ENCODE data around the gene SOBP. TPM values are rescaled to one million over a fixed set of nuclear protein-coding genes. Genes with fewer than 3 reads are reported as not detected.
"Not testable (repeated sequence)": the region's sequence is repeated elsewhere in the genome, so short reads cannot be mapped to it uniquely, and the experiment has no call there.

The SOBP gene
- polyA plus RNA-seq, 4 donors = 1.1 to 1.6 (median 1.1) TPM; not detected in 1

GRCh38 chr6:107475826-107476225 is 14.1 kb upstream of the SOBP start:
- DNase-seq; H3K9me3 ChIP-seq (ENCODE audit: control insufficient read depth in 2 of 2, insufficient read depth in 1 of 2, low read depth in 1 of 2, low read length in 1 of 2); FAIRE-seq; H3K4me1 ChIP-seq (ENCODE audit: control insufficient read depth in 3 of 3, insufficient read depth in 2 of 3, low read depth in 1 of 3, low read length in 2 of 3); H3K27ac ChIP-seq (ENCODE audit: low read depth in 1 of 3, low read length in 2 of 3); H3K4me3 ChIP-seq (ENCODE audit: low read depth in 1 of 3, low read length in 3 of 3); H3K27me3 ChIP-seq (ENCODE audit: control insufficient read depth in 3 of 3, insufficient read depth in 3 of 3, low read length in 3 of 3); H3K36me3 ChIP-seq (ENCODE audit: control insufficient read depth in 3 of 3, insufficient read depth in 2 of 3, low read depth in 1 of 3, low read length in 3 of 3): not testable (repeated sequence)
- WGBS, 3 donors = 73 to 88% (median 80%) methylated on average over 2 to 3 of the region's 3 CpGs

GRCh38 chr6:107479089-107479690 is 10.7 kb upstream of the SOBP start:
- FAIRE-seq (no peak), DNase-seq (no peak)
- WGBS, 3 donors = 72 to 79% (median 72%) methylated on average over 4 of the region's 4 CpGs
- H3K4me3 ChIP-seq (ENCODE audit: low read depth in 1 of 3, low read length in 3 of 3) = no peak overlapping the region
- no peak overlapping the region for H3K27ac ChIP-seq (ENCODE audit: low read depth in 1 of 3, low read length in 2 of 3)
- no peaks in the 10 kb centered on the region for H3K9me3 ChIP-seq (ENCODE audit: control insufficient read depth in 2 of 2, insufficient read depth in 1 of 2, low read depth in 1 of 2, low read length in 1 of 2)
- no peaks in the 10 kb centered on the region for H3K4me1 ChIP-seq (ENCODE audit: control insufficient read depth in 3 of 3, insufficient read depth in 2 of 3, low read depth in 1 of 3, low read length in 2 of 3)
- no peaks in the 10 kb centered on the region for H3K36me3 ChIP-seq (ENCODE audit: control insufficient read depth in 3 of 3, insufficient read depth in 2 of 3, low read depth in 1 of 3, low read length in 3 of 3)
- H3K27me3 ChIP-seq (ENCODE audit: control insufficient read depth in 3 of 3, insufficient read depth in 3 of 3, low read length in 3 of 3) = peaks cover 0 to 18% (median 5%) of the 10 kb centered on the region in 3 donors

GRCh38 chr6:107485157-107485556 is 4.8 kb upstream of the SOBP start:
- 77 to 87% (median 78%) methylated on average over 4 of the region's 4 CpGs for WGBS, 3 donors
- Histone ChIP-seq H3K9me3 (ENCODE audit: control insufficient read depth in 2 of 2, insufficient read depth in 1 of 2, low read depth in 1 of 2, low read length in 1 of 2) (no peaks in the 10 kb centered on the region), H3K4me1 (ENCODE audit: control insufficient read depth in 3 of 3, insufficient read depth in 2 of 3, low read depth in 1 of 3, low read length in 2 of 3) (peaks cover 0 to 4% (median 0%) of the 10 kb centered on the region in 3 donors), H3K4me3 (ENCODE audit: low read depth in 1 of 3, low read length in 3 of 3) (no peak overlapping the region), H3K36me3 (ENCODE audit: control insufficient read depth in 3 of 3, insufficient read depth in 2 of 3, low read depth in 1 of 3, low read length in 3 of 3) (no peaks in the 10 kb centered on the region), H3K27me3 (ENCODE audit: control insufficient read depth in 3 of 3, insufficient read depth in 3 of 3, low read length in 3 of 3) (peaks cover under 1 to 58% (median 8%) of the 10 kb centered on the region in 3 donors), H3K27ac (ENCODE audit: low read depth in 1 of 3, low read length in 2 of 3) (no peak overlapping the region)
- DNase-seq (no peak), FAIRE-seq (no peak)

GRCh38 chr6:107488174-107488874 is 1.6 kb upstream of the SOBP start:
- FAIRE-seq (no peak), DNase-seq (peak in 1 of 2 donors; percentile 19)
- Histone ChIP-seq H3K4me1 (ENCODE audit: control insufficient read depth in 3 of 3, insufficient read depth in 2 of 3, low read depth in 1 of 3, low read length in 2 of 3) (peaks cover 0 to 14% (median 2%) of the 10 kb centered on the region in 3 donors), H3K9me3 (ENCODE audit: control insufficient read depth in 2 of 2, insufficient read depth in 1 of 2, low read depth in 1 of 2, low read length in 1 of 2) (no peaks in the 10 kb centered on the region), H3K4me3 (ENCODE audit: low read depth in 1 of 3, low read length in 3 of 3) (peak overlapping the region in 2 of 3 donors; percentile 59 to 80), H3K27me3 (ENCODE audit: control insufficient read depth in 3 of 3, insufficient read depth in 3 of 3, low read length in 3 of 3) (peaks cover 6 to 74% (median 13%) of the 10 kb centered on the region in 3 donors), H3K27ac (ENCODE audit: low read depth in 1 of 3, low read length in 2 of 3) (no peak overlapping the region), H3K36me3 (ENCODE audit: control insufficient read depth in 3 of 3, insufficient read depth in 2 of 3, low read depth in 1 of 3, low read length in 3 of 3) (no peaks in the 10 kb centered on the region)
- WGBS, 3 donors = 11 to 16% (median 13%) methylated on average over 27 of the region's 27 CpGs

- Histone ChIP-seq H3K36me3 (ENCODE audit: control insufficient read depth in 3 of 3, insufficient read depth in 2 of 3, low read depth in 1 of 3, low read length in 3 of 3) (no peaks in the 10 kb centered on the region), H3K4me3 (ENCODE audit: low read depth in 1 of 3, low read length in 3 of 3) (peak overlapping the region; percentile 59 to 80 (median 64)), H3K27me3 (ENCODE audit: control insufficient read depth in 3 of 3, insufficient read depth in 3 of 3, low read length in 3 of 3) (peaks cover 6 to 72% (median 13%) of the 10 kb centered on the region in 3 donors), H3K27ac (ENCODE audit: low read depth in 1 of 3, low read length in 2 of 3) (peak overlapping the region in 2 of 3 donors; percentile 29 to 56), H3K4me1 (ENCODE audit: control insufficient read depth in 3 of 3, insufficient read depth in 2 of 3, low read depth in 1 of 3, low read length in 2 of 3) (peaks cover 0 to 14% (median 2%) of the 10 kb centered on the region in 3 donors), H3K9me3 (ENCODE audit: control insufficient read depth in 2 of 2, insufficient read depth in 1 of 2, low read depth in 1 of 2, low read length in 1 of 2) (no peaks in the 10 kb centered on the region)
- peak; percentile 20 to 73 for DNase-seq
- FAIRE-seq = no peak
- 1% methylated on average over 48 to 51 of the region's 51 CpGs for WGBS, 3 donors
Observed at GRCh38 chr6:107488875-107489635, 862 bp upstream of the SOBP start.

GRCh38 chr6:107490566-107491137 is 735 bp downstream of the SOBP start:
- no peaks in the 10 kb centered on the region for H3K36me3 ChIP-seq (ENCODE audit: control insufficient read depth in 3 of 3, insufficient read depth in 2 of 3, low read depth in 1 of 3, low read length in 3 of 3)
- no peak for DNase-seq
- FAIRE-seq = no peak
- H3K4me3 ChIP-seq (ENCODE audit: low read depth in 1 of 3, low read length in 3 of 3) = peak overlapping the region; percentile 64 to 80 (median 66)
- H3K27me3 ChIP-seq (ENCODE audit: control insufficient read depth in 3 of 3, insufficient read depth in 3 of 3, low read length in 3 of 3) = peaks cover 6 to 58% (median 10%) of the 10 kb centered on the region in 3 donors
- no peaks in the 10 kb centered on the region for H3K9me3 ChIP-seq (ENCODE audit: control insufficient read depth in 2 of 2, insufficient read depth in 1 of 2, low read depth in 1 of 2, low read length in 1 of 2)
- peaks cover 0 to 14% (median 2%) of the 10 kb centered on the region in 3 donors for H3K4me1 ChIP-seq (ENCODE audit: control insufficient read depth in 3 of 3, insufficient read depth in 2 of 3, low read depth in 1 of 3, low read length in 2 of 3)
- WGBS, 3 donors = 1 to 2% (median 1%) methylated on average over 30 of the region's 30 CpGs
- peak overlapping the region in 2 of 3 donors; percentile 63 to 76 for H3K27ac ChIP-seq (ENCODE audit: low read depth in 1 of 3, low read length in 2 of 3)

- Histone ChIP-seq H3K4me3 (ENCODE audit: low read depth in 1 of 3, low read length in 3 of 3) (peak overlapping the region in 2 of 3 donors; percentile 40 to 66), H3K9me3 (ENCODE audit: control insufficient read depth in 2 of 2, insufficient read depth in 1 of 2, low read depth in 1 of 2, low read length in 1 of 2) (no peaks in the 10 kb centered on the region), H3K4me1 (ENCODE audit: control insufficient read depth in 3 of 3, insufficient read depth in 2 of 3, low read depth in 1 of 3, low read length in 2 of 3) (peaks cover 0 to 14% (median 2%) of the 10 kb centered on the region in 3 donors), H3K36me3 (ENCODE audit: control insufficient read depth in 3 of 3, insufficient read depth in 2 of 3, low read depth in 1 of 3, low read length in 3 of 3) (no peaks in the 10 kb centered on the region), H3K27me3 (ENCODE audit: control insufficient read depth in 3 of 3, insufficient read depth in 3 of 3, low read length in 3 of 3) (peaks cover 6 to 56% (median 10%) of the 10 kb centered on the region in 3 donors), H3K27ac (ENCODE audit: low read depth in 1 of 3, low read length in 2 of 3) (peak overlapping the region in 2 of 3 donors; percentile 63 to 76)
- DNase-seq (peak in 1 of 2 donors; percentile 47), FAIRE-seq (no peak)
- WGBS, 3 donors = 1 to 3% (median 1%) methylated on average over 31 to 38 of the region's 38 CpGs
Observed at GRCh38 chr6:107491138-107491609, 1.3 kb downstream of the SOBP start.
